ENCODE measurements around the gene BRIP1. TPM values are rescaled to one million over a fixed set of nuclear protein-coding genes. Genes with fewer than 3 reads are reported as not detected.

BRIP1 gene
- total RNA-seq, 1 experiment from 2014 or later = 13.7 TPM

GRCh38 chr17:61755668-61756067 lies 107.7 kb downstream of the BRIP1 start:
- DNase-seq (ENCODE audit: low read depth, low spot score) = no peak
- in situ Hi-C loops (cut with HindIII; ENCODE audit: low pct_unique_long_range_greater_than_20kb, low sequenced_read_pairs) = no loop called here

GRCh38 chr17:61755078-61755477 lies 108.2 kb downstream of the BRIP1 start:
- in situ Hi-C loops (cut with HindIII; ENCODE audit: low pct_unique_long_range_greater_than_20kb, low sequenced_read_pairs) = no loop called here
- DNase-seq (ENCODE audit: low read depth, low spot score) = no peak

- no peak for DNase-seq (ENCODE audit: low read depth, low spot score)
- in situ Hi-C loops (cut with HindIII; ENCODE audit: low pct_unique_long_range_greater_than_20kb, low sequenced_read_pairs) = no loop called here
Observed at GRCh38 chr17:61754124-61754523, 109.2 kb downstream of the BRIP1 start.

GRCh38 chr17:61753696-61754095 lies 109.6 kb downstream of the BRIP1 start:
- in situ Hi-C loops (cut with HindIII; ENCODE audit: low pct_unique_long_range_greater_than_20kb, low sequenced_read_pairs) = no loop called here
- DNase-seq (ENCODE audit: low read depth, low spot score) = no peak

GRCh38 chr17:61750656-61751055 lies 112.7 kb downstream of the BRIP1 start:
- DNase-seq (ENCODE audit: low read depth, low spot score) = no peak
- in situ Hi-C loops (cut with HindIII; ENCODE audit: low pct_unique_long_range_greater_than_20kb, low sequenced_read_pairs) = no loop called here

- in situ Hi-C loops (cut with HindIII; ENCODE audit: low pct_unique_long_range_greater_than_20kb, low sequenced_read_pairs) = no loop called here
- DNase-seq (ENCODE audit: low read depth, low spot score) = no peak
Observed at GRCh38 chr17:61749823-61750404, 113.4 kb downstream of the BRIP1 start.

GRCh38 chr17:61746248-61746985 lies 116.9 kb downstream of the BRIP1 start:
- no peak for DNase-seq (ENCODE audit: low read depth, low spot score)
- in situ Hi-C loops (cut with HindIII; ENCODE audit: low pct_unique_long_range_greater_than_20kb, low sequenced_read_pairs) = no loop called here

GRCh38 chr17:61744804-61745203 lies 118.5 kb downstream of the BRIP1 start:
- in situ Hi-C loops (cut with HindIII; ENCODE audit: low pct_unique_long_range_greater_than_20kb, low sequenced_read_pairs) = no loop called here
- DNase-seq (ENCODE audit: low read depth, low spot score) = no peak

- in situ Hi-C loops (cut with HindIII; ENCODE audit: low pct_unique_long_range_greater_than_20kb, low sequenced_read_pairs) = no loop called here
- DNase-seq (ENCODE audit: low read depth, low spot score) = no peak
Observed at GRCh38 chr17:61744252-61744651, 119.1 kb downstream of the BRIP1 start.

GRCh38 chr17:61743766-61744165 lies 119.6 kb downstream of the BRIP1 start:
- DNase-seq (ENCODE audit: low read depth, low spot score) = no peak
- in situ Hi-C loops (cut with HindIII; ENCODE audit: low pct_unique_long_range_greater_than_20kb, low sequenced_read_pairs) = no loop called here

- DNase-seq (ENCODE audit: low read depth, low spot score) = no peak
- in situ Hi-C loops (cut with HindIII; ENCODE audit: low pct_unique_long_range_greater_than_20kb, low sequenced_read_pairs) = no loop called here
Observed at GRCh38 chr17:61739002-61739401, 124.3 kb downstream of the BRIP1 start.

GRCh38 chr17:61738249-61738648 lies 125.1 kb downstream of the BRIP1 start:
- DNase-seq (ENCODE audit: low read depth, low spot score) = no peak
- in situ Hi-C loops (cut with HindIII; ENCODE audit: low pct_unique_long_range_greater_than_20kb, low sequenced_read_pairs) = no loop called here

- DNase-seq (ENCODE audit: low read depth, low spot score) = no peak
- in situ Hi-C loops (cut with HindIII; ENCODE audit: low pct_unique_long_range_greater_than_20kb, low sequenced_read_pairs) = no loop called here
Observed at GRCh38 chr17:61737820-61738219, 125.5 kb downstream of the BRIP1 start.

- DNase-seq (ENCODE audit: low read depth, low spot score) = no peak
- in situ Hi-C loops (cut with HindIII; ENCODE audit: low pct_unique_long_range_greater_than_20kb, low sequenced_read_pairs) = no loop called here
Observed at GRCh38 chr17:61736438-61736837, 126.9 kb downstream of the BRIP1 start.

GRCh38 chr17:61735807-61736206 lies 127.5 kb downstream of the BRIP1 start:
- in situ Hi-C loops (cut with HindIII; ENCODE audit: low pct_unique_long_range_greater_than_20kb, low sequenced_read_pairs) = no loop called here
- DNase-seq (ENCODE audit: low read depth, low spot score) = no peak

- in situ Hi-C loops (cut with HindIII; ENCODE audit: low pct_unique_long_range_greater_than_20kb, low sequenced_read_pairs) = no loop called here
- no peak for DNase-seq (ENCODE audit: low read depth, low spot score)
Observed at GRCh38 chr17:61734466-61734865, 128.9 kb downstream of the BRIP1 start.

GRCh38 chr17:61734012-61734411 lies 129.3 kb downstream of the BRIP1 start:
- DNase-seq (ENCODE audit: low read depth, low spot score) = no peak
- in situ Hi-C loops (cut with HindIII; ENCODE audit: low pct_unique_long_range_greater_than_20kb, low sequenced_read_pairs) = no loop called here

GRCh38 chr17:61733021-61733420 lies 130.3 kb downstream of the BRIP1 start:
- DNase-seq (ENCODE audit: low read depth, low spot score) = no peak
- in situ Hi-C loops (cut with HindIII; ENCODE audit: low pct_unique_long_range_greater_than_20kb, low sequenced_read_pairs) = no loop called here

- in situ Hi-C loops (cut with HindIII; ENCODE audit: low pct_unique_long_range_greater_than_20kb, low sequenced_read_pairs) = no loop called here
- DNase-seq (ENCODE audit: low read depth, low spot score) = no peak
Observed at GRCh38 chr17:61732169-61732568, 131.2 kb downstream of the BRIP1 start.

All from SK-MEL-5 (cell line).